ENCODE measurements around the gene ISYNA1. TPM values are rescaled to one million over a fixed set of nuclear protein-coding genes. Genes with fewer than 3 reads are reported as not detected.
A peak's percentile ranks its signal among the peaks of the same experiment; 100 is the strongest.

The ISYNA1 gene
- total and polyA plus RNA-seq, 2 of the 4 experiments (the other 2 are of a cell fraction), result 3.4 to 24.7 TPM

- Histone ChIP-seq H3K4me1 (ENCODE audit: control insufficient read depth, insufficient read depth, low read length) (peaks cover 21% of the 10 kb centered on the region), H2BK120ac (ENCODE audit: low read depth, low read length) (no peak overlapping the region; the same call in 1 of the 2 replicates), H3K9me1 (ENCODE audit: insufficient read depth, low read length) (peaks cover 6% of the 10 kb centered on the region; the same call in 1 of the 2 replicates), H4K8ac (ENCODE audit: low read depth in 2 of 2, low read length in 2 of 2) (peak overlapping the region in 1 of 2 experiments; percentile 52; a peak in 1 of 4 replicates), H2BK20ac (ENCODE audit: low read depth, low read length) (no peak overlapping the region), H3K23ac (ENCODE audit: low read depth, low read length) (no peak overlapping the region), H3K4me3 (ENCODE audit: insufficient read depth, low read depth, low read length) (no peak overlapping the region), H3K27ac (ENCODE audit: insufficient read depth, low read length) (no peak overlapping the region), H3K9me3 (ENCODE audit: control insufficient read depth, insufficient read depth, low read length) (no peaks in the 10 kb centered on the region), H2BK15ac (ENCODE audit: low read depth, low read length) (peak overlapping the region; percentile 2; the same call in 1 of the 3 replicates), H3K36me3 (ENCODE audit: control insufficient read depth, insufficient read depth, low read length) (no peaks in the 10 kb centered on the region), H2AFZ (replicated peaks; ENCODE audit: low read length, poor library complexity) (no peak overlapping the region), H2AK9ac (replicated peaks; ENCODE audit: low read depth, low read length, poor library complexity) (peak overlapping the region; percentile 9), H3K14ac (replicated peaks; ENCODE audit: low read depth, low read length) (no peak overlapping the region), H3K9ac (ENCODE audit: low read depth, low read length) (no peak overlapping the region), H3K79me1 (ENCODE audit: low read depth in 1 of 2, low read length in 2 of 2) (no peaks in the 10 kb centered on the region), H4K5ac (ENCODE audit: low read depth, low read length) (no peak overlapping the region; the same call in 1 of the 2 replicates), H3K4me2 (ENCODE audit: low read depth, low read length) (no peak overlapping the region), H2BK5ac (ENCODE audit: low read depth, low read length, poor library complexity, severe bottlenecking) (no peak overlapping the region), H3K27me3 (ENCODE audit: control insufficient read depth, insufficient read depth, low read length) (no peaks in the 10 kb centered on the region), H3K4ac (ENCODE audit: low read depth, low read length) (peak overlapping the region; percentile 62; the same call in 1 of the 2 replicates), H3K56ac (ENCODE audit: extremely low read depth, insufficient read depth, low read length) (no peak overlapping the region), H4K20me1 (ENCODE audit: insufficient read depth, low read length) (no peaks in the 10 kb centered on the region), H2AK5ac (ENCODE audit: low read depth, low read length) (peak overlapping the region; percentile 20; the same call in 1 of the 2 replicates), H4K91ac (ENCODE audit: insufficient read depth, low read depth, low read length) (no peak overlapping the region), H3K18ac (ENCODE audit: low read depth, low read length) (no peak overlapping the region)
- intact Hi-C loops (cut with micrococcal nuclease), result no loop called here
- WGBS, 2 experiments (ENCODE audit: extremely low coverage in 2 of 2, insufficient read length in 1 of 2), result 51% methylated on average over 4 of the region's 7 CpGs; no CpG with 5 or more reads in 1 of the 2 experiments
- ChIA-PET CTCF (interaction anchor here (0.5 to 0.9 kb wide), 2 partner anchors 9 to 21 kb away, joined by 3 read pairs; no protein-coding TSS in a partner anchor), POLR2A (ENCODE audit: unreplicated experiment) (no interaction called here)
- no TSS peak for BruUV-seq (replicated peaks)
- ATAC-seq (ENCODE audit: low read depth), result peak; percentile 59
- dilution Hi-C loops (cut with HindIII; ENCODE audit: low sequenced_read_pairs, unreplicated experiment), result no loop called here
- peak; percentile 69 for DNase-seq
- in situ Hi-C loops (cut with MboI; ENCODE audit: low sequenced_read_pairs), result loop anchor here (10.0 kb wide), 1 partner anchor 127 kb away; the partner anchor contains the start of gene IQCN
- TF ChIP-seq CHD1 (IDR thresholded peaks at IDR 0.05; ENCODE audit: low read depth, low read length) (no peak), RCOR1 (IDR thresholded peaks at IDR 0.05; ENCODE audit: insufficient replicate concordance, low read length) (no peak), USF2 (IDR thresholded peaks at IDR 0.05; ENCODE audit: low read depth, low read length) (no peak), MXI1 (IDR thresholded peaks at IDR 0.05; ENCODE audit: borderline replicate concordance, low read depth, low read length) (no peak), CTCF (conservative IDR thresholded peaks at IDR 0.05; ENCODE audit: low read depth, low read length) (peak; percentile 45), POLR2A (IDR thresholded peaks at IDR 0.05; ENCODE audit: low read depth, low read length) (no peak), MAFK (IDR thresholded peaks at IDR 0.05; ENCODE audit: low read depth, low read length) (no peak), MAZ (IDR thresholded peaks at IDR 0.05; ENCODE audit: borderline replicate concordance, low read depth, low read length) (no peak), ELK1 (IDR thresholded peaks at IDR 0.05; ENCODE audit: borderline replicate concordance, low read depth, low read length) (no peak), RAD21 (IDR thresholded peaks at IDR 0.05; ENCODE audit: low read length) (no peak; the same call in 1 of the 2 replicates), SMC3 (IDR thresholded peaks at IDR 0.05; ENCODE audit: low read depth, low read length) (peak; percentile 39; the same call in 1 of the 2 replicates), BHLHE40 (IDR thresholded peaks at IDR 0.05; ENCODE audit: low read depth, low read length) (no peak), RFX5 (IDR thresholded peaks at IDR 0.05; ENCODE audit: low read depth, low read length) (no peak), CEBPB (IDR thresholded peaks at IDR 0.05; ENCODE audit: low read depth, low read length) (no peak)
Measured at GRCh38 chr19:18401580-18402112, 36.3 kb downstream of the ISYNA1 start.
